NT2/D1 (cell line): Measurements from ENCODE around the gene MRTFB.

ENCODE experiments used
- DNase-seq: peaks from one replicate; pipeline ENCODE4 v3.0.0-alpha.2; 2011; ENCODE audit warnings: low read depth, low spot score
- H3K27me3 ChIP-seq: 2 replicates; pipeline ENCODE4 v1.6.0; 2011; ENCODE audit warnings: mild to moderate bottlenecking; ENCODE audit not compliant: insufficient read length, insufficient read depth
- H3K36me3 ChIP-seq: 2 replicates; pipeline ENCODE4 v1.6.1; 2011; ENCODE audit warnings: mild to moderate bottlenecking, low read length, mixed read lengths; ENCODE audit not compliant: insufficient read depth, insufficient read length
- H3K4me1 ChIP-seq: 2 replicates; pipeline ENCODE4 v1.5.1; 2011; ENCODE audit not compliant: insufficient read depth, insufficient read length
- H3K4me3 ChIP-seq: 2 replicates; pipeline ENCODE4 v1.5.1; 2011; ENCODE audit warnings: low read depth; ENCODE audit not compliant: insufficient read length
- H3K9ac ChIP-seq: 2 replicates; pipeline ENCODE4 v1.6.0; 2011; ENCODE audit warnings: low read depth; ENCODE audit not compliant: insufficient read length
- H3K9me3 ChIP-seq: 2 replicates; pipeline ENCODE4 v1.5.1; 2011; ENCODE audit warnings: mild to moderate bottlenecking, low read length; ENCODE audit not compliant: insufficient read depth
- SUZ12 ChIP-seq: IDR thresholded peaks from 2 replicates; pipeline ENCODE4 v1.6.1; 2011; ENCODE audit not compliant: insufficient read length, insufficient read depth; ENCODE audit errors: extremely low read depth
- YY1 ChIP-seq: IDR thresholded peaks from 2 replicates; pipeline ENCODE4 v1.6.1; 2011; ENCODE audit not compliant: insufficient read length, insufficient read depth
- ZNF274 ChIP-seq: IDR thresholded peaks from 2 replicates; pipeline ENCODE4 v1.6.1; 2011; ENCODE audit warnings: mild to moderate bottlenecking, low read depth, low read length

MRTFB gene

GRCh38 chr16:14086477-14086876 is 15.4 kb downstream of the MRTFB start:
- H3K9ac ChIP-seq = no peak overlapping the region
- peaks cover 20% of the 10 kb centered on the region for H3K36me3 ChIP-seq
- H3K4me1 ChIP-seq = no peaks in the 10 kb centered on the region
- TF ChIP-seq ZNF274 (no peak), SUZ12 (no peak), YY1 (no peak)
- H3K9me3 ChIP-seq = no peaks in the 10 kb centered on the region
- no peak for DNase-seq
- no peaks in the 10 kb centered on the region for H3K27me3 ChIP-seq
- no peak overlapping the region for H3K4me3 ChIP-seq

GRCh38 chr16:14087181-14087580 is 16.1 kb downstream of the MRTFB start:
- H3K36me3 ChIP-seq = peaks cover 17% of the 10 kb centered on the region
- no peaks in the 10 kb centered on the region for H3K9me3 ChIP-seq
- DNase-seq = no peak

GRCh38 chr16:14087590-14088154 is 16.6 kb downstream of the MRTFB start:
- no peaks in the 10 kb centered on the region for H3K27me3 ChIP-seq
- peaks cover 17% of the 10 kb centered on the region for H3K36me3 ChIP-seq
- no peak for DNase-seq
- no peak overlapping the region for H3K4me3 ChIP-seq
- no peak for TF ChIP-seq SUZ12
- no peak for TF ChIP-seq YY1
- TF ChIP-seq ZNF274 = no peak
- H3K4me1 ChIP-seq = no peaks in the 10 kb centered on the region
- H3K9me3 ChIP-seq = no peaks in the 10 kb centered on the region
- H3K9ac ChIP-seq = no peak overlapping the region

More at GRCh38 chr16:14087181-14087580, 16.1 kb downstream of the MRTFB start:
- TF ChIP-seq ZNF274 (no peak), SUZ12 (no peak), YY1 (no peak)
- H3K27me3 ChIP-seq = no peaks in the 10 kb centered on the region
- H3K4me1 ChIP-seq = no peaks in the 10 kb centered on the region
- H3K9ac ChIP-seq = no peak overlapping the region
- no peak overlapping the region for H3K4me3 ChIP-seq

GRCh38 chr16:14088155-14088753 is 17.1 kb downstream of the MRTFB start:
- TF ChIP-seq ZNF274 (no peak), SUZ12 (no peak), YY1 (no peak)
- DNase-seq = no peak
- H3K9me3 ChIP-seq = no peaks in the 10 kb centered on the region

GRCh38 chr16:14089283-14089823 is 18.2 kb downstream of the MRTFB start:
- no peak for DNase-seq
- no peak overlapping the region for H3K4me3 ChIP-seq
- H3K36me3 ChIP-seq = peaks cover 7% of the 10 kb centered on the region
- H3K27me3 ChIP-seq = no peaks in the 10 kb centered on the region
- H3K9ac ChIP-seq = no peak overlapping the region
- TF ChIP-seq ZNF274 = no peak
- no peak for TF ChIP-seq SUZ12
- no peak for TF ChIP-seq YY1
- no peaks in the 10 kb centered on the region for H3K4me1 ChIP-seq
- H3K9me3 ChIP-seq = no peaks in the 10 kb centered on the region

More at GRCh38 chr16:14088155-14088753, 17.1 kb downstream of the MRTFB start:
- no peaks in the 10 kb centered on the region for H3K4me1 ChIP-seq
- H3K27me3 ChIP-seq = no peaks in the 10 kb centered on the region
- no peak overlapping the region for H3K4me3 ChIP-seq
- no peak overlapping the region for H3K9ac ChIP-seq
- peaks cover 16% of the 10 kb centered on the region for H3K36me3 ChIP-seq

GRCh38 chr16:14092561-14092960 is 21.4 kb downstream of the MRTFB start:
- no peak for DNase-seq
- Histone ChIP-seq H3K36me3 (peaks cover 3% of the 10 kb centered on the region), H3K4me3 (no peak overlapping the region), H3K4me1 (no peaks in the 10 kb centered on the region), H3K9me3 (no peaks in the 10 kb centered on the region), H3K27me3 (no peaks in the 10 kb centered on the region), H3K9ac (no peak overlapping the region)
- no peak for TF ChIP-seq SUZ12

- H3K4me1 ChIP-seq = no peaks in the 10 kb centered on the region
- no peak overlapping the region for H3K9ac ChIP-seq
- no peaks in the 10 kb centered on the region for H3K27me3 ChIP-seq
- DNase-seq = no peak
- H3K9me3 ChIP-seq = no peaks in the 10 kb centered on the region
- no peak for TF ChIP-seq ZNF274
- TF ChIP-seq YY1 = no peak
- TF ChIP-seq SUZ12 = no peak
- no peaks in the 10 kb centered on the region for H3K36me3 ChIP-seq
- no peak overlapping the region for H3K4me3 ChIP-seq
Measured at GRCh38 chr16:14095883-14096551, 24.9 kb downstream of the MRTFB start.
